Keratinocyte (primary cell): ENCODE results near the gene KIRREL2.

Source experiments
- EZH2 ChIP-seq: IDR thresholded peaks from one replicate; pipeline ENCODE4 v1.6.1; 2012; ENCODE audit warnings: inconsistent platforms, mild to moderate bottlenecking, low read length, moderate library complexity
- TF ChIP-seq, protein P1 (sequence below), 3 experiments: IDR thresholded peaks in 1 of 3; conservative IDR thresholded peaks in 1 of 3; optimal IDR thresholded peaks in 1 of 3; 2 replicates in 2 of 3; 3 replicates in 1 of 3; pipeline versions ENCODE3 to v1.5.1; 2011; ENCODE audit warnings: low read length in 3 of 3, mild to moderate bottlenecking in 3 of 3, moderate library complexity in 2 of 3, control low read depth in 1 of 3, inconsistent platforms in 1 of 3; ENCODE audit not compliant: insufficient read depth in 2 of 3; ENCODE audit errors: extremely low read depth in 1 of 3

- TF ChIP-seq, protein P1, sequence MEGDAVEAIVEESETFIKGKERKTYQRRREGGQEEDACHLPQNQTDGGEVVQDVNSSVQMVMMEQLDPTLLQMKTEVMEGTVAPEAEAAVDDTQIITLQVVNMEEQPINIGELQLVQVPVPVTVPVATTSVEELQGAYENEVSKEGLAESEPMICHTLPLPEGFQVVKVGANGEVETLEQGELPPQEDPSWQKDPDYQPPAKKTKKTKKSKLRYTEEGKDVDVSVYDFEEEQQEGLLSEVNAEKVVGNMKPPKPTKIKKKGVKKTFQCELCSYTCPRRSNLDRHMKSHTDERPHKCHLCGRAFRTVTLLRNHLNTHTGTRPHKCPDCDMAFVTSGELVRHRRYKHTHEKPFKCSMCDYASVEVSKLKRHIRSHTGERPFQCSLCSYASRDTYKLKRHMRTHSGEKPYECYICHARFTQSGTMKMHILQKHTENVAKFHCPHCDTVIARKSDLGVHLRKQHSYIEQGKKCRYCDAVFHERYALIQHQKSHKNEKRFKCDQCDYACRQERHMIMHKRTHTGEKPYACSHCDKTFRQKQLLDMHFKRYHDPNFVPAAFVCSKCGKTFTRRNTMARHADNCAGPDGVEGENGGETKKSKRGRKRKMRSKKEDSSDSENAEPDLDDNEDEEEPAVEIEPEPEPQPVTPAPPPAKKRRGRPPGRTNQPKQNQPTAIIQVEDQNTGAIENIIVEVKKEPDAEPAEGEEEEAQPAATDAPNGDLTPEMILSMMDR (optimal IDR thresholded peaks at IDR 0.05 in 1 of 3, IDR thresholded peaks at IDR 0.05 in 1 of 3, conservative IDR thresholded peaks at IDR 0.05 in 1 of 3; ENCODE audit: extremely low read depth in 1 of 3, insufficient read depth in 2 of 3, low read length in 3 of 3), result no peak
- TF ChIP-seq EZH2, result no peak
Observed at GRCh38 chr19:35811317-35812219, 45.1 kb upstream of the KIRREL2 start.
